Measurements from ENCODE around the gene ERC1. TPM values are rescaled to one million over a fixed set of nuclear protein-coding genes. Genes with fewer than 3 reads are reported as not detected.

Gene ERC1
- total and polyA plus RNA-seq, 2 of the 4 experiments (the other 2 are of a cell fraction): 11.6 to 25.6 TPM

DNA sequence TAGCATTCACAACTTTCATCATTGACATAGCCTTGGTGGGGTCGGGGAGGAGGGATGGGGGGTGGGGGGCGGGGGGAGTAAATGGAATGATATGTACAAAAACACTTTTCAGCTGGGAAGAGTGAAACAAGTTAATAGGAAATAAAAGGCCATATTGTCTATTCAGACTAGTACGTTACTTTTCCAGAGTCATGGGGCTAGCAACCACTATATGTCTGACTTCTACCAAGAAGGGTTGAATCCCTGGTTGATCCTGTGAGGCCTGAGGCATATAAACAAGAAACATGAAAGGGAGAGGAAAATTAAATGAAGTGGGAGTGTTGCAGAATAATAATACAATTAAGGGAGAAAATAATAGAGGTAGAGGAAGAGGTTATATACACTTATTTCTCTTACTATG, 225.5 kb downstream of the ERC1 start:
- Histone ChIP-seq H3K18ac (ENCODE audit: low read depth, low read length) (no peak overlapping the region), H4K8ac (ENCODE audit: low read depth in 2 of 2, low read length in 2 of 2) (no peak overlapping the region), H2BK20ac (ENCODE audit: low read depth, low read length) (no peak overlapping the region), H3K36me3 (ENCODE audit: control insufficient read depth, insufficient read depth, low read length) (0 out of 2 replicates have a peak, but pooled peaks cover 1% of the 10 kb centered on the region), H3K4me2 (ENCODE audit: low read depth, low read length) (no peak overlapping the region), H2BK15ac (ENCODE audit: low read depth, low read length) (no peak overlapping the region), H3K14ac (replicated peaks; ENCODE audit: low read depth, low read length) (no peak overlapping the region), H3K4ac (ENCODE audit: low read depth, low read length) (no peak overlapping the region), H4K20me1 (ENCODE audit: insufficient read depth, low read length) (no peaks in the 10 kb centered on the region), H2AK9ac (replicated peaks; ENCODE audit: low read depth, low read length, poor library complexity) (no peak overlapping the region), H3K56ac (ENCODE audit: extremely low read depth, insufficient read depth, low read length) (no peak overlapping the region), H3K27ac (ENCODE audit: insufficient read depth, low read length) (no peak overlapping the region), H2BK5ac (ENCODE audit: low read depth, low read length, poor library complexity, severe bottlenecking) (no peak overlapping the region), H3K9ac (ENCODE audit: low read depth, low read length) (no peak overlapping the region), H3K23ac (ENCODE audit: low read depth, low read length) (no peak overlapping the region), H3K4me3 (ENCODE audit: insufficient read depth, low read depth, low read length) (no peak overlapping the region), H2AFZ (replicated peaks; ENCODE audit: low read length, poor library complexity) (no peak overlapping the region), H3K4me1 (ENCODE audit: control insufficient read depth, insufficient read depth, low read length) (peaks cover 7% of the 10 kb centered on the region), H3K27me3 (ENCODE audit: control insufficient read depth, insufficient read depth, low read length) (no peaks in the 10 kb centered on the region), H2AK5ac (ENCODE audit: low read depth, low read length) (no peak overlapping the region), H4K91ac (ENCODE audit: insufficient read depth, low read depth, low read length) (no peak overlapping the region), H3K9me3 (ENCODE audit: control insufficient read depth, insufficient read depth, low read length) (no peaks in the 10 kb centered on the region), H3K79me1 (ENCODE audit: low read depth in 1 of 2, low read length in 2 of 2) (peaks cover 4 to 20% of the 10 kb centered on the region in 2 experiments; a peak in 3 of 4 replicates), H2BK120ac (ENCODE audit: low read depth, low read length) (no peak overlapping the region), H3K9me1 (ENCODE audit: insufficient read depth, low read length) (peaks cover 11% of the 10 kb centered on the region), H4K5ac (ENCODE audit: low read depth, low read length) (no peak overlapping the region)
- intact Hi-C loops (cut with micrococcal nuclease) (no loop called here), dilution Hi-C loops (cut with HindIII; ENCODE audit: low sequenced_read_pairs, unreplicated experiment) (no loop called here), in situ Hi-C loops (cut with MboI; ENCODE audit: low sequenced_read_pairs) (no loop called here)
- DNase-seq (no peak), ATAC-seq (ENCODE audit: low read depth) (no peak)
- WGBS, 2 experiments (ENCODE audit: extremely low coverage in 2 of 2, insufficient read length in 1 of 2): no CpG with 5 or more reads among the region's 3 CpGs
- no TSS peak for BruUV-seq (replicated peaks)
- POLR2A ChIA-PET (ENCODE audit: unreplicated experiment): no interaction called here
- TF ChIP-seq FOS (IDR thresholded peaks at IDR 0.05; ENCODE audit: low read depth, low read length) (no peak), CHD1 (IDR thresholded peaks at IDR 0.05; ENCODE audit: low read depth, low read length) (no peak), RFX5 (IDR thresholded peaks at IDR 0.05; ENCODE audit: low read depth, low read length) (no peak), MAFK (IDR thresholded peaks at IDR 0.05; ENCODE audit: low read depth, low read length) (no peak), BHLHE40 (IDR thresholded peaks at IDR 0.05; ENCODE audit: low read depth, low read length) (no peak), MAZ (IDR thresholded peaks at IDR 0.05; ENCODE audit: borderline replicate concordance, low read depth, low read length) (no peak), MXI1 (IDR thresholded peaks at IDR 0.05; ENCODE audit: borderline replicate concordance, low read depth, low read length) (no peak), RCOR1 (IDR thresholded peaks at IDR 0.05; ENCODE audit: insufficient replicate concordance, low read length) (no peak), NFE2L2 (IDR thresholded peaks at IDR 0.05; ENCODE audit: low read depth, low read length) (no peak), SMC3 (IDR thresholded peaks at IDR 0.05; ENCODE audit: low read depth, low read length) (no peak), RAD21 (IDR thresholded peaks at IDR 0.05; ENCODE audit: low read length) (no peak), CEBPB (IDR thresholded peaks at IDR 0.05; ENCODE audit: low read depth, low read length) (no peak), POLR2A (IDR thresholded peaks at IDR 0.05; ENCODE audit: low read depth, low read length) (no peak)
- TF ChIP-seq, protein P1, sequence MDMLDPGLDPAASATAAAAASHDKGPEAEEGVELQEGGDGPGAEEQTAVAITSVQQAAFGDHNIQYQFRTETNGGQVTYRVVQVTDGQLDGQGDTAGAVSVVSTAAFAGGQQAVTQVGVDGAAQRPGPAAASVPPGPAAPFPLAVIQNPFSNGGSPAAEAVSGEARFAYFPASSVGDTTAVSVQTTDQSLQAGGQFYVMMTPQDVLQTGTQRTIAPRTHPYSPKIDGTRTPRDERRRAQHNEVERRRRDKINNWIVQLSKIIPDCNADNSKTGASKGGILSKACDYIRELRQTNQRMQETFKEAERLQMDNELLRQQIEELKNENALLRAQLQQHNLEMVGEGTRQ (IDR thresholded peaks at IDR 0.05; ENCODE audit: low read depth, low read length): no peak
- TF ChIP-seq, protein P2, sequence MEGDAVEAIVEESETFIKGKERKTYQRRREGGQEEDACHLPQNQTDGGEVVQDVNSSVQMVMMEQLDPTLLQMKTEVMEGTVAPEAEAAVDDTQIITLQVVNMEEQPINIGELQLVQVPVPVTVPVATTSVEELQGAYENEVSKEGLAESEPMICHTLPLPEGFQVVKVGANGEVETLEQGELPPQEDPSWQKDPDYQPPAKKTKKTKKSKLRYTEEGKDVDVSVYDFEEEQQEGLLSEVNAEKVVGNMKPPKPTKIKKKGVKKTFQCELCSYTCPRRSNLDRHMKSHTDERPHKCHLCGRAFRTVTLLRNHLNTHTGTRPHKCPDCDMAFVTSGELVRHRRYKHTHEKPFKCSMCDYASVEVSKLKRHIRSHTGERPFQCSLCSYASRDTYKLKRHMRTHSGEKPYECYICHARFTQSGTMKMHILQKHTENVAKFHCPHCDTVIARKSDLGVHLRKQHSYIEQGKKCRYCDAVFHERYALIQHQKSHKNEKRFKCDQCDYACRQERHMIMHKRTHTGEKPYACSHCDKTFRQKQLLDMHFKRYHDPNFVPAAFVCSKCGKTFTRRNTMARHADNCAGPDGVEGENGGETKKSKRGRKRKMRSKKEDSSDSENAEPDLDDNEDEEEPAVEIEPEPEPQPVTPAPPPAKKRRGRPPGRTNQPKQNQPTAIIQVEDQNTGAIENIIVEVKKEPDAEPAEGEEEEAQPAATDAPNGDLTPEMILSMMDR (conservative IDR thresholded peaks at IDR 0.05; ENCODE audit: low read depth, low read length): no peak
- TF ChIP-seq, protein P3, sequence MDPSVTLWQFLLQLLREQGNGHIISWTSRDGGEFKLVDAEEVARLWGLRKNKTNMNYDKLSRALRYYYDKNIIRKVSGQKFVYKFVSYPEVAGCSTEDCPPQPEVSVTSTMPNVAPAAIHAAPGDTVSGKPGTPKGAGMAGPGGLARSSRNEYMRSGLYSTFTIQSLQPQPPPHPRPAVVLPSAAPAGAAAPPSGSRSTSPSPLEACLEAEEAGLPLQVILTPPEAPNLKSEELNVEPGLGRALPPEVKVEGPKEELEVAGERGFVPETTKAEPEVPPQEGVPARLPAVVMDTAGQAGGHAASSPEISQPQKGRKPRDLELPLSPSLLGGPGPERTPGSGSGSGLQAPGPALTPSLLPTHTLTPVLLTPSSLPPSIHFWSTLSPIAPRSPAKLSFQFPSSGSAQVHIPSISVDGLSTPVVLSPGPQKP (IDR thresholded peaks at IDR 0.05; ENCODE audit: borderline replicate concordance, low read depth, low read length): no peak
- CTCF ChIA-PET: interaction anchor here (1.5 kb wide), 1 partner anchor 11 kb away, joined by 3 read pairs; no protein-coding TSS in a partner anchor
